Stimulated activated CD8-positive, alpha-beta memory T cell treated with anti-CD3 and anti-CD28 coated beads, Interleukin-15, amount 100 ng/mL, for 24 hours (primary cell): ENCODE results near the gene HNF1B.

ENCODE experiments used
- DNase-seq: peaks from one replicate; pipeline ENCODE4 v3.0.0-alpha.2; 2020; ENCODE audit warnings: low read depth

The HNF1B gene

GRCh38 chr17:37735165-37735564 is 9.7 kb downstream of the HNF1B start:
- DNase-seq, result no peak

- DNase-seq, result no peak
Measured at GRCh38 chr17:37732316-37732715, 12.5 kb downstream of the HNF1B start.

- no peak for DNase-seq
Measured at GRCh38 chr17:37731056-37731455, 13.8 kb downstream of the HNF1B start.

GRCh38 chr17:37729905-37730304 is 15.0 kb downstream of the HNF1B start:
- no peak for DNase-seq

- DNase-seq, result no peak
Measured at GRCh38 chr17:37726891-37727675, 17.8 kb downstream of the HNF1B start.

GRCh38 chr17:37726248-37726647 is 18.6 kb downstream of the HNF1B start:
- DNase-seq, result no peak

GRCh38 chr17:37725601-37726146 is 19.2 kb downstream of the HNF1B start:
- DNase-seq, result no peak

- no peak for DNase-seq
Measured at GRCh38 chr17:37725021-37725595, 19.8 kb downstream of the HNF1B start.

- no peak for DNase-seq
Measured at GRCh38 chr17:37720989-37721388, 23.9 kb downstream of the HNF1B start.

GRCh38 chr17:37719866-37720265 is 25.0 kb downstream of the HNF1B start:
- DNase-seq, result no peak

- no peak for DNase-seq
Measured at GRCh38 chr17:37718324-37719048, 26.4 kb downstream of the HNF1B start.

- no peak for DNase-seq
Measured at GRCh38 chr17:37717627-37718323, 27.1 kb downstream of the HNF1B start.

GRCh38 chr17:37714897-37715296 is 30.0 kb downstream of the HNF1B start:
- no peak for DNase-seq

- no peak for DNase-seq
Measured at GRCh38 chr17:37713624-37714023, 31.2 kb downstream of the HNF1B start.

- no peak for DNase-seq
Measured at GRCh38 chr17:37713028-37713431, 31.8 kb downstream of the HNF1B start.

GRCh38 chr17:37711113-37711512 is 33.7 kb downstream of the HNF1B start:
- DNase-seq, result no peak

GRCh38 chr17:37710344-37710886 is 34.4 kb downstream of the HNF1B start:
- DNase-seq, result no peak

GRCh38 chr17:37708616-37709212 is 36.1 kb downstream of the HNF1B start:
- DNase-seq, result no peak

GRCh38 chr17:37708008-37708615 is 36.7 kb downstream of the HNF1B start:
- DNase-seq, result no peak

- DNase-seq, result no peak
Measured at GRCh38 chr17:37706446-37706845, 38.4 kb downstream of the HNF1B start.

- DNase-seq, result no peak
Measured at GRCh38 chr17:37702598-37702997, 42.3 kb downstream of the HNF1B start.
